Astrocyte of the hippocampus (primary cell): ENCODE results near the gene PLA2G4E.

ENCODE experiments used
- DNase-seq: peaks from one replicate; pipeline ENCODE4 v3.0.0; 2011; ENCODE audit warnings: low read depth, low spot score

Gene PLA2G4E

GRCh38 chr15:41955807-41956525, 64.9 kb downstream of the PLA2G4E start:
- DNase-seq: no peak

DNA sequence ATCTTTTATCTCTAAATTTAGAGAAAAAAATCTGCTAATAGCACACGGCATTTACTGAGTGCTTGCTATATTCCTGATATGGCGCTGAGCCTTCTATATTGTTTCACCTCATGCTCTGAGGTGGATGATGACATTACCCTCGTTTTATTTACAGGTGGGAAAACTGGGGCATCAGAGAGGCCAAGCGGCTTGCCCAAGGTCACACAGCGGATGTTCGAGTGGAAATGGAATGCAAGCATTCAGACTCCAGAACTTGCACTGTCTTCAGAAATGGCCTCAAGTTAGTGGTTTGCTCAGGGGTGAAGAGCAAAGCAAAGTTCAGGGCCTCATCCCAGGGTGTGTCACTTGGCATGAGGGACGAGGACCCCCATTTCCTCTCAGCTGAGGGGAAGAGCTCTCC, 65.7 kb downstream of the PLA2G4E start:
- DNase-seq: no peak

GRCh38 chr15:41954036-41954435, 66.8 kb downstream of the PLA2G4E start:
- no peak for DNase-seq

- DNase-seq: no peak
Measured at GRCh38 chr15:41952013-41952563, 68.8 kb downstream of the PLA2G4E start.

- no peak for DNase-seq
Measured at GRCh38 chr15:41951571-41951970, 69.3 kb downstream of the PLA2G4E start.

- DNase-seq: no peak
Measured at GRCh38 chr15:41950489-41950888, 70.4 kb downstream of the PLA2G4E start.

GRCh38 chr15:41950127-41950483, 70.7 kb downstream of the PLA2G4E start:
- no peak for DNase-seq

DNA sequence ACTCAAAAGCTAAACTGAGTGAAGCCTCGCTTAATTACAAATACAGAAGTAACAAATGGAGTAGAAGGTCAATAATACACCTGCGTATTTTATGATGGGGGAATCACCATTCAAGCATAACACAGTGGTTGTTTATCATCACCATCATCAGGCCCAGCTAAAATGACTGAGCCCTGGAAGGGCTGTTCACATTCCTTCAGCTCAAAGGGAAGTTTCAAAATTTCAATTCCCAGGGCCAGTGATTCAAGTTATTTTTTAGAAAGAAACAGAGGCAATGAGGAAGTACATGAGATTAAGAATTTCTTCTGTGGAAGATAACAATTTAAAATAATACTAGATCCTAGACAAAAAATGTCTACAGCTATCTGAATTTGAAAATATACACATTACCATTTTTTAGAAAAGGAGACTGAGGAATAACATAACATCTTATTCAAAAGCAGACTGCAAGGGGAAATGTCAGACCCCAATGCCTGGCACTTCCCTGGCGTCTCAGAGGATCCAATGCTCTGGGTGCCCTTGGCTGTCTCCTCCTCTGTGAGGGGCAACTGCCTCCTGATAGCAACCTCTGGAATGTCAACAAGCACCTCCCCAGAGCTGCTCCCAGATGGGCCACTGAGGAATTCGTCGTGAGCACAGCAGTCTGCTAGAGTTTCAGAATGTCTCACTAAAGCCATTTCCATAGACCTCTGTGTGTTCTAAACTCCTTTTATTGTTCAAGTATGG, 71.3 kb downstream of the PLA2G4E start:
- DNase-seq: no peak

DNA sequence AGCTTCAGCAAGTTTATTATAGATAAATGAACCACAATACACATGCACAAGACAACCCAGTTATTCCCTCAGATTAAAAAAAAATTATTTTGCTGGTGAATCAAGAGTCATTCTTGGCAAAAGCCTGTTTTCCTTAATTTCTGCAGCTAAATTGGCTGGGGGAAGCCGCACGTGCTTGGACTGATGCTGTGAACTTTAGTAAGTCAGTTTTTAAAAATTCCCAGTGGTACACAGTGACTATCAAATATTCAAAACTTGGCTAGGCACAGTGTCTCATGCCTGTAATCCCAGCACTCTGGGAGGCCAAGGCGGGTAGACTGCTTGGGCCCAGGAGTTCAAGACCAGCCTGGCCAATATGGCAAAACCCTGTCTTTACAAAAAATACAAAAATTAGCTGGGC, 72.4 kb downstream of the PLA2G4E start:
- no peak for DNase-seq

GRCh38 chr15:41946970-41947369, 73.9 kb downstream of the PLA2G4E start:
- no peak for DNase-seq

GRCh38 chr15:41945731-41946130, 75.1 kb downstream of the PLA2G4E start:
- DNase-seq: no peak

DNA sequence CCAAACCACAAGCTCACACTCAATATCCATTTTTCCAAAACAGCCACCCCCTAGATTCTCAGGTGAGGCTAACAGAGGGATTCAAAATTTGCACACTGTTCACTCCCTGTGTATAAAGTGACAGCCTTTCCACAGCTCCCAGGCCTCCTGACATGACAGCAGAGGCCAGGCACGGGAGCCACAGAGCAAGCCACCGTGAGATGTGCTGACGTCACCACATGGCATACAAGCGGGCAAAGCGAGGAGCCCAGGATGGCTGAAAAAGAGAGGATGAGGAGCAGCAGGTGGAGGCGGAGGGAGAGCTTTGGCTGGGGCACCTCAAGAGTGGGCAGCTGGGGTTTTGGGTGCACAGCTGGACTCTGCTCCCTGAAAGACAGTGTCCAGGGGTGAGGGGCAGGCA, 75.6 kb downstream of the PLA2G4E start:
- no peak for DNase-seq

DNA sequence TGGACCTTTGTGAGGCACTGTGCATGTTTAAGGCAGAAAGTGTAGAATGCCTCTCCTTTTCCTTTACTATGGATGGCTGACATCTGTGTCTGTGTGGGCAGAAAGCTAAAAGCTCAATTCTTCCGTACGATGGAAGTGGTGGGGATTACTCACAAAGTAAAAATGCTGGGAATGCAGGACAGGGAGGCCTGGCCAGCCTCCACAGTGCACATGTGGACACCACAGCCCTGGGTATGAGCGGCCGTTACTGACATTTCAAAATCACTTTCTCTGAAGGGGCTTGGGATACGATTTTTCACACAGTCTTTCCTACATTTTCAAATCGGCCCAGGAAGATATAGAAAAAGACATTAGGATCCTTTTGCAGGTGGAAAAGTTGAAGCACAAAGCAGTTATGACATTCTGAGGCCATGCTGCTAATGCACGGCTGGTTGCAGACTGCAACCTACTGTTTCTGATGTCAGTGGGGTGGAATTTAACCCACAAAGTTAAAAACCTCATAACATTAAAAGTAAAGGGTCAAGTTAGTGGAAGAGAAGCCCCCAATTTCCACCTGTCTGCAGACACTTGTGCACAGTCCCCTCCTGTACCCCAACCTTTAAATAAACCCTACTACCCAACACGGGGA, 76.4 kb downstream of the PLA2G4E start:
- DNase-seq: peak; percentile 96

GRCh38 chr15:41943543-41944312, 77.1 kb downstream of the PLA2G4E start:
- DNase-seq: no peak

DNA sequence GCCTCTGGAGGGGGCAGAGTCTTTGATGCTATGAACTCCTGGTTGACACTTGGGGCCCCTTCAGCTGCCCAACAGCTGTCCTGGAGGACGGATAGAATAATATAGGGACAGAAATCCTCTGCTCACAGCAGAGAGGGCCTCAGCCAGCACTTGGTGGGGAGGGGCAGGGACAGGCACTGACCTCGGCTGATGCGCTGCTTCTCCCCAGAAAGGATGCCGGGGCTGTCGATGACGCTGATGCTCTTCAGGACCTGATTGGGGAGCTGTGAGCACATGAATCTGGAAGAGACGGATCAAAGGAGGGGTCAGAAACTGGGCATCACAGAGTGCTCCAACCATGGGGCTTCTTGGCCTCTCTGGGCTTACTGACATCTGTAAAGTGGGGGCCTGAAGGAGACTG, 78.0 kb downstream of the PLA2G4E start:
- DNase-seq: no peak

DNA sequence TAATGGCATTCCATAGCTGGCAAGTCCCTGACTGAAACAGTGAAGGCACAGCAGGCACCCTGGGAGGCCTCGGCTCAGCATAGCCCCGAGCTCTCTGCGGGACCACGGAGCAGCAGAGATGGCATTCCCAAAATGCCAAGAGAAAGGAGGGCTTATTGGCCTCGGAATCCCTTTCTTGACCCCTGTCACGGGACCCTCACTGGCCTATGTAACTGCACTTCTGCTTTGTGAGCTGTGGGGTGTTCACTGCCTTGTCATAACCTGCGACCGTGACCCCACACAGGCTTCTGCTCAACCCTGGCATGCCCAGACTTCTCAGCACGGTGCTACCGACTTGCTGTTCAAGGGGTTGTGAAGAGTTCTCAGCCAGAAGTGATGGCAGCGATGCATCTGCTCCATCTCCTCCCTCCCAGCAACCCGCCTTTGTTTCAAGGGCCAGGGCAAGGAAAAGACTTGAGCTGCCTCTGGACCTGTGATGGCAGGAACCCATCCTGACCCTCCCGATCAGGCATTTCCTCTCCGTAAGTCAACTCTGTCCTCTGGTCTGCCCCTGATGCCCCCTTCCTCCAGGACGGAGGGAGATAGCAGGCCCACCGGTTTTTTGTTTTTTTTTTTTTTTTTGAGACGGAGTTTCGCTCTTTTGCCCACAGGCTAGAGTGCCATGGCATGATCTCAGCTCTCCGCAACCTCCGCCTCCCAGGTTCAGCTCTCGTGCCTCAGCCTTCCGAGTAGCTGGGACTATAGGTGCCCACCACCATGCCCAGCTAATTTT, 79.0 kb downstream of the PLA2G4E start:
- no peak for DNase-seq

GRCh38 chr15:41940441-41940857, 80.4 kb downstream of the PLA2G4E start:
- no peak for DNase-seq

GRCh38 chr15:41939986-41940385, 80.9 kb downstream of the PLA2G4E start:
- DNase-seq: no peak

DNA sequence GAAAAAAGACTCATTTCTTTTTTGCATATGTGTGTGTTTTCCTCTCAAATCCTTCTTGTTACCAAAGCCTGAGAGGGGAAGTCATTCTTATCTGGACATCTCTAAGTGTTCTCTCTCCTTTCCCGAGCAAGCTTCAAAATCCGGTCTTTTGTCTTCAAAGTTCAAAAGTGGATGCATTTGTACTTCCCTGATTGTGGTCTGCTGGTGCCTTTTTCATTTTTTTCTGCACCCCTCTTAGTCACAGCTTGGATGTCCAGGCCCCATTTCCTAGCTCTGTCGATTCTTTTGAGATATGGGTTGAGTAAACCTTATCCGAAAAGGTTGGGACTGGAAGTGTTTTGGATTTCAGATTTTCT, 83.3 kb downstream of the PLA2G4E start:
- DNase-seq: no peak

GRCh38 chr15:41936649-41937567, 83.9 kb downstream of the PLA2G4E start:
- peak; percentile 69 for DNase-seq
